ENCODE measurements around the gene BRD9. TPM values are rescaled to one million over a fixed set of nuclear protein-coding genes. Genes with fewer than 3 reads are reported as not detected.

BRD9 gene
- polyA plus RNA-seq, 1 donor (not counting 4 experiments of a cell fraction or from before 2014, with no cell fraction given), result 10.1 TPM

GRCh38 chr5:860506-861150 is 32.0 kb downstream of the BRD9 start:
- TF ChIP-seq EZH2 (IDR thresholded peaks at IDR 0.05; ENCODE audit: low read length), result no peak
- TF ChIP-seq CTCF (optimal IDR thresholded peaks at IDR 0.05 in 1 of 3, IDR thresholded peaks at IDR 0.05 in 1 of 3, conservative IDR thresholded peaks at IDR 0.05 in 1 of 3; ENCODE audit: extremely low read depth in 1 of 3, insufficient read depth in 2 of 3, low read length in 3 of 3), result no peak
- no peaks in the 10 kb centered on the region for H3K9me3 ChIP-seq (ENCODE audit: control insufficient read depth, low read depth, low read length)
- H3K4me2 ChIP-seq (ENCODE audit: control insufficient read depth, extremely low read depth, insufficient read depth, low read depth, low read length), result no peak overlapping the region
- H4K20me1 ChIP-seq (ENCODE audit: control insufficient read depth, extremely low read depth, insufficient read depth, low read length), result peaks cover 5% of the 10 kb centered on the region
- dilution Hi-C loops (cut with MboI; ENCODE audit: extremely low pct_ligation_motif_present, low sequenced_read_pairs), result no loop called here
- peaks cover 14 to 23% of the 10 kb centered on the region in 2 experiments for H3K36me3 ChIP-seq (ENCODE audit: control insufficient read depth in 2 of 2, extremely low read depth in 1 of 2, insufficient read depth in 2 of 2, low read length in 2 of 2)
- FAIRE-seq (no peak), DNase-seq (ENCODE audit: low read depth, low spot score) (no peak)
- peaks cover 7% of the 10 kb centered on the region for H3K4me1 ChIP-seq (ENCODE audit: control insufficient read depth, extremely low read depth, insufficient read depth, low read length)
- H3K9me1 ChIP-seq (ENCODE audit: control insufficient read depth, extremely low read depth, insufficient read depth, low read length), result no peaks in the 10 kb centered on the region
- H3K27me3 ChIP-seq (ENCODE audit: control insufficient read depth, extremely low read depth, insufficient read depth, low read length), result no peaks in the 10 kb centered on the region
- H3K9ac ChIP-seq (ENCODE audit: control insufficient read depth, extremely low read depth, insufficient read depth, low read length), result no peak overlapping the region
- no peak overlapping the region for H3K4me3 ChIP-seq (ENCODE audit: control insufficient read depth in 2 of 3, extremely low read depth in 1 of 3, insufficient read depth in 2 of 3, low read depth in 1 of 3, low read length in 3 of 3)
- no peak overlapping the region for H3K27ac ChIP-seq (ENCODE audit: control insufficient read depth, insufficient read depth, low read length)
- H3K79me2 ChIP-seq (ENCODE audit: control insufficient read depth, insufficient read depth, low read length), result no peaks in the 10 kb centered on the region
- H2AFZ ChIP-seq (ENCODE audit: control insufficient read depth, low read length), result no peak overlapping the region

DNA sequence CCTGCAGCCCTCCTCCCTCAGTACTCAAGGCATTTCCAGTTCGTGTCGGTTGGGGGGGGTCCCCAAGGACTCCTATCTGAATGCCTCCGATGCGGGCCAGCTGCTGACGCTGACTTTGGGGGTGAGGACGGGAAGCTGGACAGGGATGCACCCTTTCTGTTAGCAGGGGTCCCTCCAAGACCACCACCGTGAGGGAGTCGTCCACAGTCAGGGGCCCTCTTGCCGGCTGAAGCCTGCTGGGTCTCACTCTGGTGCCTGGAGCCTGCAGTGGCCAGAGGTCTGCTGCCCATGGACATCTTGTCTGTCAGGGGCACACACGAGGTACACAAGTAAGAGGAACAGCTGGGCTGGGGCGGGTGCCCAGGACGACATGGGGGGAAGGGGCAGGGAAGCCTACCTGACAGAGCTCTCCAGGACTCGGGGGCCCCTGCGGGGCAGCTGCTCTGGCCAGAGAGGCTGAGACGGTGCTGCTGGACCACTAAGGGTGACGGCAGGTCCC is 32.8 kb downstream of the BRD9 start:
- dilution Hi-C loops (cut with MboI; ENCODE audit: extremely low pct_ligation_motif_present, low sequenced_read_pairs), result no loop called here
- DNase-seq (ENCODE audit: low read depth, low spot score) (no peak), FAIRE-seq (no peak)
- Histone ChIP-seq H3K9ac (ENCODE audit: control insufficient read depth, extremely low read depth, insufficient read depth, low read length) (no peak overlapping the region), H3K79me2 (ENCODE audit: control insufficient read depth, insufficient read depth, low read length) (no peaks in the 10 kb centered on the region), H3K27me3 (ENCODE audit: control insufficient read depth, extremely low read depth, insufficient read depth, low read length) (no peaks in the 10 kb centered on the region), H3K4me3 (ENCODE audit: control insufficient read depth in 2 of 3, extremely low read depth in 1 of 3, insufficient read depth in 2 of 3, low read depth in 1 of 3, low read length in 3 of 3) (no peak overlapping the region), H3K4me2 (ENCODE audit: control insufficient read depth, extremely low read depth, insufficient read depth, low read depth, low read length) (no peak overlapping the region), H3K9me1 (ENCODE audit: control insufficient read depth, extremely low read depth, insufficient read depth, low read length) (no peaks in the 10 kb centered on the region), H4K20me1 (ENCODE audit: control insufficient read depth, extremely low read depth, insufficient read depth, low read length) (peaks cover 5% of the 10 kb centered on the region), H3K27ac (ENCODE audit: control insufficient read depth, insufficient read depth, low read length) (no peak overlapping the region), H3K4me1 (ENCODE audit: control insufficient read depth, extremely low read depth, insufficient read depth, low read length) (peaks cover 7% of the 10 kb centered on the region), H2AFZ (ENCODE audit: control insufficient read depth, low read length) (no peak overlapping the region), H3K9me3 (ENCODE audit: control insufficient read depth, low read depth, low read length) (no peaks in the 10 kb centered on the region), H3K36me3 (ENCODE audit: control insufficient read depth in 2 of 2, extremely low read depth in 1 of 2, insufficient read depth in 2 of 2, low read length in 2 of 2) (peaks cover 9 to 17% of the 10 kb centered on the region in 2 experiments)
- no peak for TF ChIP-seq EZH2 (IDR thresholded peaks at IDR 0.05; ENCODE audit: low read length)
